GM19452 (cell line): ENCODE results near the gene SLC36A4.
"Not testable (repeated sequence)": the region's sequence is repeated elsewhere in the genome, so short reads cannot be mapped to it uniquely, and the experiment has no call there.

Source experiments
- ATAC-seq: cut with Tn5 transposase; IDR thresholded peaks from one replicate; pipeline ENCODE4 v1.9.1; 2021; ENCODE audit not compliant: unreplicated experiment

Gene SLC36A4

GRCh38 chr11:93194673-93195291 is 3.0 kb downstream of the SLC36A4 start:
- no peak for ATAC-seq

GRCh38 chr11:93193731-93194130 is 4.1 kb downstream of the SLC36A4 start:
- ATAC-seq: no peak

GRCh38 chr11:93192163-93192562 is 5.6 kb downstream of the SLC36A4 start:
- ATAC-seq: no peak

GRCh38 chr11:93189462-93189861 is 8.3 kb downstream of the SLC36A4 start:
- ATAC-seq: no peak

GRCh38 chr11:93188726-93189125 is 9.1 kb downstream of the SLC36A4 start:
- ATAC-seq: no peak

GRCh38 chr11:93187290-93187689 is 10.5 kb downstream of the SLC36A4 start:
- no peak for ATAC-seq

GRCh38 chr11:93177891-93178290 is 19.9 kb downstream of the SLC36A4 start:
- not testable (repeated sequence) for ATAC-seq

GRCh38 chr11:93169950-93170561 is 27.7 kb downstream of the SLC36A4 start:
- ATAC-seq: no peak

GRCh38 chr11:93169143-93169542 is 28.6 kb downstream of the SLC36A4 start:
- no peak for ATAC-seq

GRCh38 chr11:93166862-93167261 is 30.9 kb downstream of the SLC36A4 start:
- peak; percentile 66 for ATAC-seq

- no peak for ATAC-seq
Observed at GRCh38 chr11:93166194-93166593, 31.6 kb downstream of the SLC36A4 start.

GRCh38 chr11:93160808-93161207 is 37.0 kb downstream of the SLC36A4 start:
- ATAC-seq: no peak

- ATAC-seq: no peak
Observed at GRCh38 chr11:93160156-93160555, 37.6 kb downstream of the SLC36A4 start.

GRCh38 chr11:93159721-93160120 is 38.1 kb downstream of the SLC36A4 start:
- ATAC-seq: no peak

GRCh38 chr11:93155738-93156137 is 42.1 kb downstream of the SLC36A4 start:
- no peak for ATAC-seq

GRCh38 chr11:93145390-93145915 is 52.3 kb downstream of the SLC36A4 start:
- ATAC-seq: no peak

GRCh38 chr11:93143800-93144199 is 54.0 kb downstream of the SLC36A4 start:
- ATAC-seq: peak; percentile 63

- ATAC-seq: no peak
Observed at GRCh38 chr11:93143186-93143585, 54.6 kb downstream of the SLC36A4 start.

GRCh38 chr11:93133488-93134109 is 64.2 kb downstream of the SLC36A4 start:
- no peak for ATAC-seq

- no peak for ATAC-seq
Observed at GRCh38 chr11:93132836-93133235, 65.0 kb downstream of the SLC36A4 start.

GRCh38 chr11:93131709-93132108 is 66.1 kb downstream of the SLC36A4 start:
- no peak for ATAC-seq

GRCh38 chr11:93128574-93128973 is 69.2 kb downstream of the SLC36A4 start:
- ATAC-seq: no peak
